ENCODE measurements around the gene SNTG2. TPM values are rescaled to one million over a fixed set of nuclear protein-coding genes. Genes with fewer than 3 reads are reported as not detected.

SNTG2 gene
- polyA plus RNA-seq, 1 experiment, result 0.31 TPM

- ChIA-PET POLR2A (no interaction called here), CTCF (no interaction called here)
- Histone ChIP-seq H3K27me3 (ENCODE audit: control insufficient read depth, insufficient read depth, low read length) (no peaks in the 10 kb centered on the region), H3K36me3 (ENCODE audit: control insufficient read depth, insufficient read depth, low read length) (no peaks in the 10 kb centered on the region), H3K4me3 (ENCODE audit: low read depth, low read length) (no peak overlapping the region)
- TF ChIP-seq CTCF (IDR thresholded peaks at IDR 0.05; ENCODE audit: insufficient read depth, low read depth, low read length), result no peak
- no peak for DNase-seq (ENCODE audit: low read depth)
Observed at GRCh38 chr2:922185-922584, 28.5 kb upstream of the SNTG2 start.

DNA sequence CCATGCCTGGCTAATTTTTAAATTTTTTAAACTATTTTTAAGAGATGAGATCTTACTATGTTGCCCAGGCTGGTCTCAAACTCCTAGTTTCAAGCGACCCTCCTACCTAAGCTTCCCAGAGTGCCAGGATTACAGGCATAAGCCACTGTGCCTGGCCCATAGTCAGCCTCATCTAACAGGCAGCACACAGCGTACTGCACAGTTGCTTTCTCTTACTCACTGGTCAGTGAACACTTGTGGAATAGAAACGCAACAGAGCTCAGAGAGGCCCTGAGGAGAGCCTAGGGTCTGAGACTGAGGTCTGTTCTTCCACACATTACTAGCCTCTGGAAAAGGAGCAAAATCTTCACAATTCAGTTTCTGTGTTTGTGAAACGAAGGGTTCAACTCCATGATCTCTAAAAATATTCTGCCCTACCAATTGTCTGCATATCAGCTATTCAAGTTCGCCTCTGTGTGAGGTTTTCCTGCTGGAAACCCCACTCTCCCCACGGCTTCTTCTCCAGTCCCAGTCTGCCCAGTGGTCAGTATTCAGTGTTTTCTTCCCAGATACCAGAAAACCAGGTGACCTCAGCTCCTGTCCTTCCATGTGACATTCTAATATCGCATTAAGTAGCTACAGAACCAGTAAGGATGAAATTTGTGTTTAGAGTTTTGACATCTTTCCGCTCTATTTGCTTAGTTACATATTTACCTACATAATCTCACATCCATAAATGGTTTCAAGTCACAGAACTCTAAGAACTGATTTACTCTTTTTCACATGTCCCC is 26.6 kb upstream of the SNTG2 start:
- Histone ChIP-seq H3K36me3 (ENCODE audit: control insufficient read depth, insufficient read depth, low read length) (no peaks in the 10 kb centered on the region), H3K27me3 (ENCODE audit: control insufficient read depth, insufficient read depth, low read length) (no peaks in the 10 kb centered on the region), H3K4me3 (ENCODE audit: low read depth, low read length) (no peak overlapping the region)
- no peak for TF ChIP-seq CTCF (IDR thresholded peaks at IDR 0.05; ENCODE audit: insufficient read depth, low read depth, low read length)
- DNase-seq (ENCODE audit: low read depth), result no peak
- CTCF ChIA-PET, result no interaction called here
- POLR2A ChIA-PET, result no interaction called here

DNA sequence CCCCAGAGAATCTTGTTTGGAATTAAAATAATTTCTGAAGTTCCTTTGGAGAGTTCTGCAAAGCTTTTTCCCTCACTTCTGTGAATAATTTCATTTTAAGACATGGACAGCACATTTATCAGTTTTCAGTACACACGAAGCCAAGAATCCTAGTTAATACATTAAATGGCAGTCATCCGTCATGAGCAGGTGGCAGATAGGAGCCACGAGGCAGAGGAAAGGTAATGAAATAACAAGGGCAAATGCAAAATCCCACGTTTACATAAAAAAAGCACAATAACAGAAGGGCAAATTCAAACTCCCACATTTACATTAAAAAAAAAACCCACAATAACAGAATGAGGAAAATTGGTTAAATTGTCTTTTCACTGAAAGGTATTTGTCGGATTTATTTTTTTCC is 25.9 kb upstream of the SNTG2 start:
- ChIA-PET CTCF (interaction anchor here (0.7 kb wide), 1 partner anchor 684 kb away, joined by 3 read pairs; no protein-coding TSS in a partner anchor), POLR2A (no interaction called here)
- no peak for DNase-seq (ENCODE audit: low read depth)
- TF ChIP-seq CTCF (IDR thresholded peaks at IDR 0.05; ENCODE audit: insufficient read depth, low read depth, low read length), result no peak
- no peak overlapping the region for H3K4me3 ChIP-seq (ENCODE audit: low read depth, low read length)
- H3K36me3 ChIP-seq (ENCODE audit: control insufficient read depth, insufficient read depth, low read length), result no peaks in the 10 kb centered on the region
- H3K27me3 ChIP-seq (ENCODE audit: control insufficient read depth, insufficient read depth, low read length), result no peaks in the 10 kb centered on the region

DNA sequence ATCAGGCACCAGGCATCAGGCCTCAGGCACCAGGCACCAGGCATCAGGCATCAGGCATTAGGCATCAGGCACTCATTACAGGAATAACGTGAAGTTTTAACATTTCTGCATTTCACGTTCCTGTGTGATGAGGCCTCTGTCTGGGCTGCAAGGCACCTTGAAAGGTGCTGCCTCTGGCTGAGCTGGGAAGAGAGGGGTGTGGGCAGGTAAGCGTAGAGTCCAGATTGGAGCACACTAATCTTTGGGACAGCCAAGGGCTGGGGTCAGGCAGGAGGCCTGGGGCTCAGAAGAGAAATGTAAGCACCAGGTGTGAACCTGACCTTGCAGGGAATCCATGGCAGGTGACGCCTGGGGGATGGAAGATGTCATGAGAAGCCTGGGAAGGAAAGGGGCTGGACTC is 25.3 kb upstream of the SNTG2 start:
- ChIA-PET POLR2A (no interaction called here), CTCF (interaction anchor here (0.7 kb wide), 1 partner anchor 685 kb away, joined by 3 read pairs; no protein-coding TSS in a partner anchor)
- no peak for TF ChIP-seq CTCF (IDR thresholded peaks at IDR 0.05; ENCODE audit: insufficient read depth, low read depth, low read length)

DNA sequence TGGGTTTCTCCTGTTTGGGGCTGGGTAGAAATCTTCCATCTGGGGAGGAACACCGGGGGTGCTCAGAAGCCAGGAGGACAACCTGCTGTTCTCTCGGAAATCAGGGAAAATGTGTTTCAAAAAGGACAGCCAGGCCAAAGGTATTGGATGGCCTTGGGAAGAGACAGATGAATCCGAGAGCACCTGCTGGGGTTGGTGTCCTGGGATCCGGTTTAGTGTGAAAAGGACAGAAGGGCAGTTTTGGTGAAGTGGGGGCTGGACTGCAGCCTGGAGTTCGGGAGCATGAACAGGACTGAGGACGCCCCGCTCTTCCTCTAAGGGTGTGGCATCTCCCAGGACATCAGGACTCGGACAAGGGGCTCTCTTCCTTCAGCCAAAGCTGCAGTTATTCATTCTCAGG is 24.9 kb upstream of the SNTG2 start:
- Histone ChIP-seq H3K36me3 (ENCODE audit: control insufficient read depth, insufficient read depth, low read length) (no peaks in the 10 kb centered on the region), H3K27me3 (ENCODE audit: control insufficient read depth, insufficient read depth, low read length) (no peaks in the 10 kb centered on the region), H3K4me3 (ENCODE audit: low read depth, low read length) (no peak overlapping the region)
- TF ChIP-seq CTCF (IDR thresholded peaks at IDR 0.05; ENCODE audit: insufficient read depth, low read depth, low read length), result no peak
- no peak for DNase-seq (ENCODE audit: low read depth)
- POLR2A ChIA-PET, result no interaction called here
- CTCF ChIA-PET, result no interaction called here

More for the DNA sequence above, 25.3 kb upstream of the SNTG2 start:
- H3K27me3 ChIP-seq (ENCODE audit: control insufficient read depth, insufficient read depth, low read length), result no peaks in the 10 kb centered on the region
- no peaks in the 10 kb centered on the region for H3K36me3 ChIP-seq (ENCODE audit: control insufficient read depth, insufficient read depth, low read length)
- H3K4me3 ChIP-seq (ENCODE audit: low read depth, low read length), result no peak overlapping the region
- no peak for DNase-seq (ENCODE audit: low read depth)

Measured in BJ (cell line).